ENCODE results near the gene IP6K1.
"Not testable (repeated sequence)": the region's sequence is repeated elsewhere in the genome, so short reads cannot be mapped to it uniquely, and the experiment has no call there.

The IP6K1 gene

GRCh38 chr3:49685846-49686245, 100.5 kb downstream of the IP6K1 start:
- DNase-seq, result peak; percentile 36

- DNase-seq, result not testable (repeated sequence)
Measured at GRCh38 chr3:49685103-49685502, 101.2 kb downstream of the IP6K1 start.

GRCh38 chr3:49684453-49684852, 101.9 kb downstream of the IP6K1 start:
- DNase-seq, result not testable (repeated sequence)

GRCh38 chr3:49683162-49683561, 103.2 kb downstream of the IP6K1 start:
- no peak for DNase-seq

- no peak for DNase-seq
Measured at GRCh38 chr3:49681543-49681942, 104.8 kb downstream of the IP6K1 start.

GRCh38 chr3:49681232-49681522, 105.2 kb downstream of the IP6K1 start:
- DNase-seq, result no peak

GRCh38 chr3:49680493-49681231, 105.7 kb downstream of the IP6K1 start:
- no peak for DNase-seq

- DNase-seq, result no peak
Measured at GRCh38 chr3:49675912-49676311, 110.4 kb downstream of the IP6K1 start.

- no peak for DNase-seq
Measured at GRCh38 chr3:49674497-49674983, 111.8 kb downstream of the IP6K1 start.

Measured in retina (tissue), 1 donor.